ENCODE measurements around the gene WFIKKN1. TPM values are rescaled to one million over a fixed set of nuclear protein-coding genes. Genes with fewer than 3 reads are reported as not detected.

WFIKKN1 gene
- total and polyA plus RNA-seq, 2 experiments from 2014 or later = 3.5 to 6.8 TPM

DNA sequence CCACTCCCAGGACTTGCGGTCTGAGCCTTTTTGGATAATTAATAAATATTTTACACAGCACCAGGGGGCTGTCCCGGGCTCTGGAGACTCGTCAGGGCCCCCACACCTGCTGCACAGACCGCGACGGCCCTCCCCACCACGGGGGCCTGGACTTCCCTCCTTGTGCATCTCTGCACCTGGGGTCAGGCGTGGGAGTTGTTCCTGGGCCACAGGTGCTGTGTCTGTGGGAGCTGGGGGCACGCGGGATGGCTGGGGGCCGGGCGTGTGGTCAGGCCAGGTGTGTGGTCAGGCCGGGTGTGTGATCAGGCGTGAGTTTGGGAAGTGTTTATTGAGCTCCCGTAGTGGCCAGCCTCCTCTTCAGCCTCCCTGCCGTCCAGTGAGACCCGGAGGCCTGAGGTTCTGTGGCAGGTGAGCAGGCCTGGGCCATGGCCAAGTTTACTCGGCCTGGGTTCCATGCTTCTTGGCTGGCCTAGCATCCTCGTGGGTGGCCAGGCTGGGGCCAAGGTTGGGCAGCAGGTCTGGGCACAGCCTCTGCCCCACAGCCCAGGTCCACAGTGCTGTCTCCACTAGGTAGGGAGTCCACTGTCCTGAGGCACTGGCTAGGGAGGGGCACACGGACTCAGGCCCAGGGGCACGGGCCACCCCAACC is 47.5 kb downstream of the WFIKKN1 start:
- H3K4me1 ChIP-seq (ENCODE audit: insufficient read depth) = peaks cover 15% of the 10 kb centered on the region; the same call in 1 of the 2 replicates
- no peak for DNase-seq (ENCODE audit: low spot score)

GRCh38 chr16:678858-679813 is 48.4 kb downstream of the WFIKKN1 start:
- H3K27me3 ChIP-seq (ENCODE audit: insufficient read depth) = no peaks in the 10 kb centered on the region
- H3K27me3 Mint-ChIP-seq (ENCODE audit: insufficient read depth, low read depth, poor library complexity) = peaks cover 28% of the 10 kb centered on the region
- peak overlapping the region; percentile 59; the same call in 1 of the 2 replicates for H3K27ac Mint-ChIP-seq
- H3K36me3 Mint-ChIP-seq (ENCODE audit: low read depth) = peaks cover 24% of the 10 kb centered on the region
- H3F3A ChIP-seq (replicated peaks; ENCODE audit: low read depth) = peaks cover 33% of the 10 kb centered on the region
- H4K20me1 ChIP-seq (replicated peaks; ENCODE audit: insufficient read depth) = peaks cover 14% of the 10 kb centered on the region; the same call in 1 of the 2 replicates
- peaks cover 16% of the 10 kb centered on the region; the same call in 1 of the 2 replicates for H3K4me1 ChIP-seq (ENCODE audit: insufficient read depth)
- DNase-seq (ENCODE audit: low spot score) (peak; percentile 82), ATAC-seq (peak; percentile 11)
- peak overlapping the region; percentile 65 for H3K4me3 ChIP-seq
- peaks cover 9% of the 10 kb centered on the region; the same call in 1 of the 2 replicates for H3K79me2 ChIP-seq (replicated peaks; ENCODE audit: insufficient read depth)
- H3K4me1 Mint-ChIP-seq = peaks cover 32% of the 10 kb centered on the region
- H3K36me3 ChIP-seq (ENCODE audit: insufficient read depth) = no peaks in the 10 kb centered on the region; the same call in 1 of the 2 replicates
- peak overlapping the region; percentile 74 for H3K4me3 Mint-ChIP-seq
- H3K9me2 ChIP-seq (ENCODE audit: insufficient read depth) = no peaks in the 10 kb centered on the region
- 0 out of 2 replicates have a peak overlapping the region, but pooled peaks have one; percentile 59 for H2AFZ ChIP-seq
- no peak overlapping the region for H3K27ac ChIP-seq (ENCODE audit: low read depth)
- H3K4me2 ChIP-seq = peak overlapping the region; percentile 83
- H3K9me3 Mint-ChIP-seq = no peaks in the 10 kb centered on the region; the same call in 1 of the 3 replicates
- TF ChIP-seq NANOG (IDR thresholded peaks at IDR 0.05; ENCODE audit: borderline replicate concordance) (no peak), ZNF462 (CRISPR knock-in tag; IDR thresholded peaks at IDR 0.05) (no peak)

More for the DNA sequence above, 47.5 kb downstream of the WFIKKN1 start:
- TF ChIP-seq ZNF331 (CRISPR knock-in tag; IDR thresholded peaks at IDR 0.05; ENCODE audit: low read depth) (no peak), ETS1 (IDR thresholded peaks at IDR 0.05) (no peak), EZH2phosphoT487 (IDR thresholded peaks at IDR 0.05; ENCODE audit: unreplicated experiment) (no peak), JUNB (IDR thresholded peaks at IDR 0.05; ENCODE audit: unreplicated experiment) (no peak), STAT1 (IDR thresholded peaks at IDR 0.05; ENCODE audit: unreplicated experiment) (no peak)
- TF ChIP-seq, protein P1, sequence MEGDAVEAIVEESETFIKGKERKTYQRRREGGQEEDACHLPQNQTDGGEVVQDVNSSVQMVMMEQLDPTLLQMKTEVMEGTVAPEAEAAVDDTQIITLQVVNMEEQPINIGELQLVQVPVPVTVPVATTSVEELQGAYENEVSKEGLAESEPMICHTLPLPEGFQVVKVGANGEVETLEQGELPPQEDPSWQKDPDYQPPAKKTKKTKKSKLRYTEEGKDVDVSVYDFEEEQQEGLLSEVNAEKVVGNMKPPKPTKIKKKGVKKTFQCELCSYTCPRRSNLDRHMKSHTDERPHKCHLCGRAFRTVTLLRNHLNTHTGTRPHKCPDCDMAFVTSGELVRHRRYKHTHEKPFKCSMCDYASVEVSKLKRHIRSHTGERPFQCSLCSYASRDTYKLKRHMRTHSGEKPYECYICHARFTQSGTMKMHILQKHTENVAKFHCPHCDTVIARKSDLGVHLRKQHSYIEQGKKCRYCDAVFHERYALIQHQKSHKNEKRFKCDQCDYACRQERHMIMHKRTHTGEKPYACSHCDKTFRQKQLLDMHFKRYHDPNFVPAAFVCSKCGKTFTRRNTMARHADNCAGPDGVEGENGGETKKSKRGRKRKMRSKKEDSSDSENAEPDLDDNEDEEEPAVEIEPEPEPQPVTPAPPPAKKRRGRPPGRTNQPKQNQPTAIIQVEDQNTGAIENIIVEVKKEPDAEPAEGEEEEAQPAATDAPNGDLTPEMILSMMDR (conservative IDR thresholded peaks at IDR 0.05; ENCODE audit: low read depth in 2 of 2) = no peak
- Mint-ChIP-seq H3K9me3 (no peaks in the 10 kb centered on the region; the same call in 1 of the 3 replicates), H3K4me3 (no peak overlapping the region), H3K27ac (no peak overlapping the region), H3K4me1 (peaks cover 32% of the 10 kb centered on the region), H3K27me3 (ENCODE audit: insufficient read depth, low read depth, poor library complexity) (peaks cover 23% of the 10 kb centered on the region), H3K36me3 (ENCODE audit: low read depth) (peaks cover 24% of the 10 kb centered on the region)
- Histone ChIP-seq H3K27ac (ENCODE audit: low read depth) (no peak overlapping the region), H3K4me2 (no peak overlapping the region; the same call in 1 of the 2 replicates), H3K36me3 (ENCODE audit: insufficient read depth) (no peaks in the 10 kb centered on the region; the same call in 1 of the 2 replicates), H3K27me3 (ENCODE audit: insufficient read depth) (no peaks in the 10 kb centered on the region), H4K20me1 (replicated peaks; ENCODE audit: insufficient read depth) (peaks cover 14% of the 10 kb centered on the region; the same call in 1 of the 2 replicates), H3K79me2 (replicated peaks; ENCODE audit: insufficient read depth) (peaks cover 9% of the 10 kb centered on the region; the same call in 1 of the 2 replicates), H3K9me2 (ENCODE audit: insufficient read depth) (no peaks in the 10 kb centered on the region), H2AFZ (no peak overlapping the region), H3F3A (replicated peaks; ENCODE audit: low read depth) (peaks cover 39% of the 10 kb centered on the region), H3K4me3 (no peak overlapping the region; the same call in 1 of the 2 replicates)
- ATAC-seq = no peak

Measured in GM23338 (cell line).